ENCODE results near the gene MYO9B.

MYO9B gene

DNA sequence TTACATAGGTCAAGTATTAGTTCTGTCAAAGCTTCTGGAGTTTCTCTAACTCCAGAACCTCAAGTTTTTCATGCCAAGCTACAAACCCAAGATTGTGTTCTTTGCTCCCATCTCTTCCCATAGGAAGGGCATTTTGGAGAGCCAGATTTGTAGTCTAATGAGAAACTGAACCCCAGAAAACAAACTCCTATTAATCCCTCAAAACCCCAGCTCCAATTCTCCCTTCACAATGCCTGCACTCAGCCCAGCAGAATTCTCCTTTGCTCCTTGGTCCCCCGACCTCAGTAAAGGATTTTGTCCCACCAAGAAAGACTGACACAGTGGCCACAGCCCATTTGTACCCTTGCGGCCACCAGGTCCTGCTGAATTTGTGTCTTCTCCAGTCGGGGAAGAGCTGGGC, 180.6 kb downstream of the MYO9B start:
- DNase-seq (ENCODE audit: insufficient read length, low spot score) = no peak
- no peak for FAIRE-seq

DNA sequence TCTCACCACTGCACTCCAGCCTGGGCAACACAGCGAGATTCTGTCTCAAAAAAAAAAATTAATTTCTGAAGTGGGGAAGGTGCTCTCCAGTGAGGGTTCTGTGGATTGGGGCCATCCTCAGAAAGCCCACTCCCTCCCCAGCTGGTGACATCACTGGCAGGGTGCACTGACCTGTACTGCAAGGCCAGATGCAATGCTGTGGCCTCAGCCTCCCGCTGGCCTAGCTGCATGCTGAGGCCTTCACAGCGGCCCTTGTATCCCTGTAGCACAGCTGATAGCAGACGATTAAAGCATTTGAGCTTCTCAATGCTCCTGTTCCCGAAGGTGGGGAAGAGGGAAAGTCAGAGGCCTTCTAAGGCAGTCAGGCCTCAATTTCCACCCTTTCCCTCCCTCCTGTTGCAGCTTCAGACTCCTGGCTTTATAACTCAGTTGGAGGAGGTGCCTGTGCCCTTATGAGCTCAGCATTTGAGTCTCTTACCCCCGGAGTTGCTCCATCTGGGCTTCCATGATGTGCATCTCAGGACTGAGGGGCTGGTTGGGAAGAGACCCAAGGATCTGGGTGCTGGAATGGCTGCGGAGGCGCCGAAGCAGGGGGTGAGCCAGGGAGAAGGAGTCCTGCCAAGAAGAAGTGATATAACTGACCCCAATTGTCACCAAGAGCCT, 183.7 kb downstream of the MYO9B start:
- no peak for FAIRE-seq
- DNase-seq (ENCODE audit: insufficient read length, low spot score) = no peak

DNA sequence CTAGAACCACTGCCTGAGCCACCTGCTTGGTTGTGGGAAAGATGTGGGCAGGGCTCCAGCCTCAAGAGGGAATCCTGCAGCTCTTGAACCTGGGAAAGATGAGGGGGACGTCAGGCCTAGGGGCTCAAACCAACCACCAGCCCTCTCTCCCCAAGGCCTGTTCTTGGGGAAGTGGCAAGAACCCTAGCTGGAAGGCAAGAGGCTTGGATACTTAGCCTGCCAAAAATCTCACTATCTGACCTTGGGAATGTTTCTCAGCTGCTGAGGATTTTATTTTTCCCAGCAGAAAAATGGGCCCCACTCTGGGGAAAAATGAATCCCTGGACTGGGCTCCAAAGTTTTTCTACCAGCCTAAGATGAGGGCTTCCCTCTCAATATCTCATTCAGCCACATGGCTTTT, 184.4 kb downstream of the MYO9B start:
- no peak for DNase-seq (ENCODE audit: insufficient read length, low spot score)

DNA sequence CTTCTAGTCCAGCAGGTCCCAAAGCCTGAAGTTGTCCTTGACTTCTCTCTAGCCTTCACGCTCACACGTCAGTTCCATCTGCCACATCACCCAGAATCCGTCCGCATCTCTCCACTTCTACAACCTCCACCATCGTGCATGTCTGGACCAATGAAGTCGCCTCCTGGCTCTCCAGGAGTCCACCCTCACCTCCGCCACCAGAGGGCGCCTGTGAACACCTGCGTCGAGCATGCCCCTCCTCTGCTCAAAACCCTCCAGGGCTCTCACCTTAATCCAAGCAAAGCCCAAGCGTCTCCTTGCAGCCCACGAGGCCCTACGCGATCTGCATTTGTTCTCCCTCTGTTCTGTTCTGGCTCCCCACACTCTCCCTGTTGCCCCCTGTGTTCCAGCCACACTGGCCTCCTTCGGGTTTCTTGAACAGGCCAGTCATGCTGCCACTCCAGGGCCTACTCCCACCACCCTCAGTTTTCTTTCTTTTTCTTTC, 185.3 kb downstream of the MYO9B start:
- peak; percentile 93 for DNase-seq (ENCODE audit: insufficient read length, low spot score)
- FAIRE-seq = peak; percentile 97

More for the DNA sequence above, 184.4 kb downstream of the MYO9B start:
- no peak for FAIRE-seq

DNA sequence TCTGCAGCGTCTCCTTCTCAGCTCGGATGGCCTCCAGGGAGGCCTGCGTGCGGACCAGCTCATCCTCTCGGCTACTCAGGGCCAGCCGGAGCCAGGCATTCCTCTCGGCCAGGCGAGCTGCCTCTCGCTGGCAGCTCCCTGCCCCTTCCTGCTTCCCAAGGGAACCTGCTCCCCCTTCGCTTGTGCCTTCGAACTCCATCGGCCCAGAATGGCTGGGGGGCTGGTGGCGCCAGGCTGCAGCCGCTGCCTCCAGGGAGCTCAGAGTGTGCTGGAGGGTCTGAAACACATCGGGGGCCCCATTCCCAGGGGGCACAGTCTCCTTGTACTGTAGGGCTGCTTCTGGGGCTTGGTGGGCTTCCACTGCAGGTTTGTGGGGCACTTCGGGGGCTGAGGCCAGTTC, 187.0 kb downstream of the MYO9B start:
- no peak for DNase-seq (ENCODE audit: insufficient read length, low spot score)
- FAIRE-seq = no peak

Data from GM19239 (cell line).